Activated CD4-positive, alpha-beta T cell treated with anti-CD3 and anti-CD28 coated beads, Interleukin-2, amount 50 U/mL, for 24 hours (primary cell): ENCODE measurements around the gene DMBX1.

Experiments
- DNase-seq, 2 donors: peaks; one replicate each; pipeline ENCODE4 v3.0.0-alpha.2; 2020; ENCODE audit warnings: low read depth in 1 of 2, low spot score in 1 of 2

DMBX1 gene

GRCh38 chr1:46523496-46524353 is 34.1 kb downstream of the DMBX1 start:
- DNase-seq = no peak

- no peak for DNase-seq
Observed at GRCh38 chr1:46524843-46525242, 35.2 kb downstream of the DMBX1 start.

DNA sequence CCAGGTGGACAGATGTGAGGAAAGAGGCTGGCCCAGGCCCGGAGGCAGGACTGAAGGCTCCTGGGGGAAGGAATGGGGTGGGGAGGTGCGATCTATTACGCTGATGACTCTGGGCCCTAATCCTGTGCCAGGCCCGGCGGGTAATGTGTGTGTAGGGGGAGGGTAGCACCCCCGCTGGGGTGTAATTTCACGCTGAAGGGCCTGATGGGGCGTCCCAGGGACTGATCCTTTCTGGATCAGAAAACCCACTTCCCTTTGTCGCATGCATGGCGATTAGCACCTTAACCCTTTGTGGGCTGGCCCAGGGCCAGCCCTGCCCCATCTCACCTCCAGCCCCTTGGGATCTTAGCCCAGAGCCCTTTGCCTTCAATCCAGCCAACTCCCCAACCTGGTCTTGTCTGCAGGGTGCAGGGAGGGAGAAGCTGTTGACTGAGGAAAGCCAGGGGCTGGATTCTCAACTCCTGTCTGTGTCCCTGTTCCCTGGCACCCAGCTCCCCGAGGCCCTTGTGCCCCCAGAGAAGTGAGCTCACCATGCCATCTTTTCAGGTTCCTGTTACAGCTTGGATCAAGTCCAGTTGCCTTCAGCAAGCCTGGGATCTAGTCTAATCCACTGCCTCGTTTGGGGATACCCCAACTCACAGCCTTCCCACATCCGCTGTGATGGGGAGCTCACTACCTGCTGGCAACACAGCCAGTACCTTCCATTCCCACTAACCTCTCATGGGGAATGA is 35.8 kb downstream of the DMBX1 start:
- DNase-seq = no peak

- DNase-seq = no peak
Observed at GRCh38 chr1:46526013-46526690, 36.5 kb downstream of the DMBX1 start.

DNA sequence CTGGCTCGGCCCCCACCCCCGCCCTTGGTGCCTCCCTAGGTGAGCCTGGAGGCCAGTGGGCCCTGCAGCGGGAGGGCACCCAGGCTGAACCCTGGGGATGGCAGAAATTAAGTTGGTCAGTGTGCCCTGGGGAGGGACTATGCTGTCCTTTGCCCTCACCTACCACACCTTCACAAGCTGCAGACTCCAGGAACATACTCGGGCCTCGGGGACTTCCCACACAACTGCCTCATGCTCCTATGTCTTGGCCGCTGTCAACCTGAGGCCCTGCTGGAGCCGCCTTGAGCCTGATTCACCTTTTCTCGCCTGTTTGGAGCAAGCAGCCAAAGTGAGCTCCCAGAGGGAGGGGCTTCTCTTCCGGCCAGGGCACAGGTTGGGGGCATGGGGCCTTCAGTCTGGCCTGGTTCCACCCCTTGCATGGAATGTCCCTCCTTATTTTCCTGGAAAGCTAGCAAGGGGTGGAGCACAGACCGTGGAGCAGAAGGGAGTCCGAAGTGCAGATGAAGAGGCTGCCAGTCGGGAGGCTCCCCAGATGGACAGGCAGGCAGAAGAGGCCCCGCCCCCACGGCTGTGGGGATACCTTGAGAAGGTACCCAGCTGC is 37.2 kb downstream of the DMBX1 start:
- no peak for DNase-seq

GRCh38 chr1:46527474-46528296 is 38.0 kb downstream of the DMBX1 start:
- DNase-seq = peak; percentile 57 to 60

DNA sequence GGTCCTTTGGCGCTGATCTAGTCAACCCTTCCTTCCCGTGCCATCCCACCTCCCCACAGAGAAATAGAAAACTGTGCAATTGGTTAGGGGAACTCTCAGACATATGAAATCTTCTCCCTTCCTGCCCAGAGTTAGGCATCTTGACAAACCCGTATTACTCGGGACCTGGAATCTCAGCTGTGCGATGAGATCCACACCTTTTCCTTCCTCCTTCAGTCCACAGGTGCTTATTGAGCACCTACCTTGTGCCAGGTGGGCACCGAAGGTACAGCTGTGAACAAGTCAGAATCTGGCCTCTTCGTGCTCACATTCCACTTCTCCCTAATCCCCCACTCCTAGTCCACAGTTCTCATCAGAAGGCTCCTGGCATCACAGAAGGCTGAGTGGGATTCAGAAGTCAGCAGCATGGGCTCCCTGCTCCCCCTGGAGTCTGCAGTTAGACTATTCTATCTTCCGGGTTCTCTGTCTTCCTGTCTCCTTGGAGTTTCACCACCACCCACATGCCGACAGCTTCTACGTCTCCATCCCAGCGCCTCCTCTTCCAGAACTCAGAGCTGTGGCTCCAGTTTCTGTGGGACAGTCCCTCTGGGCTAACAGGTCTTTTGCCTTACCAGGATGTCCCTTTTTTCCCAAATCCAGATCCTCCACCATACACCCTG is 38.8 kb downstream of the DMBX1 start:
- DNase-seq = no peak

- DNase-seq = no peak
Observed at GRCh38 chr1:46529031-46529630, 39.5 kb downstream of the DMBX1 start.

DNA sequence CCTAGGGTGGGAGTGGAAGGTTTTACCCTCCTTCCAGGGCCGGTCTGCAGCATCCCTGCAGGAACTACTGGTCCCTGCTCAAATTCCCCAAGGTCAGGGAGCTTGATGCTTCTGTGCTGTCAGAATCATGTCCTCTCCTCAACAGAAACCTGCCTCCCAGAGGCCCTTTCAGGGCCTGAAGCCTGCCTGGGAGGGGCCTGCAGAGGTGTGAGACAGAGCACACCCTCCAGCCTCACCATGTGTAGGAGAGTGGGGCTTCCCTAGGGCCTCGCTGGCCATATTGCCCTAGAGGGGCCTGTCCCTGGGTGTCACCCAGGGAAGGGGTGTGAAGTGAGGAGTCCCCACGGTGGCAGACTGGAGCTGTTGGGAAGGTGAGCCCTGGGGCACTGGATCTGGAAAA is 40.7 kb downstream of the DMBX1 start:
- DNase-seq = no peak

GRCh38 chr1:46530791-46531409 is 41.3 kb downstream of the DMBX1 start:
- no peak for DNase-seq

DNA sequence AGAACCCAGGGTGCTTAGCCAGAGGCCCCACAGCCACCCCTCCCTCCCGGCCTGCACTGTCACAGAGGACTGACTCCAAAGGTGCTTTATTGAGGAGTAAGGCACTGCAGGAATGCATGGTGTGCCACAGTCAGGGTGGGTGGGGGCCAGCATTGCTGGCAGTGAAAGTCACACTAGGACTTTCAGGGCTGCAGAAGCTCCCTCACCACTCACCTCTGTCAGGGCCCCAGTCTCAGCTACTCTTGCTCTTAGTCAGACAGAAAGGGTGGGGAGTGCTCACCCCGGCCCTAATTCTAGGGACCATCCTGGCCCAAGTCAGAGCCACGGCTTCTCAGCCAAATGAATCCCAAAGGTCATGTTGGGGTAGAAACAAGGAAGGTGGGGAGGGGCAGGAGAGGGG is 42.5 kb downstream of the DMBX1 start:
- no peak for DNase-seq

- peak; percentile 39 to 46 for DNase-seq
Observed at GRCh38 chr1:46532498-46533178, 43.0 kb downstream of the DMBX1 start.

DNA sequence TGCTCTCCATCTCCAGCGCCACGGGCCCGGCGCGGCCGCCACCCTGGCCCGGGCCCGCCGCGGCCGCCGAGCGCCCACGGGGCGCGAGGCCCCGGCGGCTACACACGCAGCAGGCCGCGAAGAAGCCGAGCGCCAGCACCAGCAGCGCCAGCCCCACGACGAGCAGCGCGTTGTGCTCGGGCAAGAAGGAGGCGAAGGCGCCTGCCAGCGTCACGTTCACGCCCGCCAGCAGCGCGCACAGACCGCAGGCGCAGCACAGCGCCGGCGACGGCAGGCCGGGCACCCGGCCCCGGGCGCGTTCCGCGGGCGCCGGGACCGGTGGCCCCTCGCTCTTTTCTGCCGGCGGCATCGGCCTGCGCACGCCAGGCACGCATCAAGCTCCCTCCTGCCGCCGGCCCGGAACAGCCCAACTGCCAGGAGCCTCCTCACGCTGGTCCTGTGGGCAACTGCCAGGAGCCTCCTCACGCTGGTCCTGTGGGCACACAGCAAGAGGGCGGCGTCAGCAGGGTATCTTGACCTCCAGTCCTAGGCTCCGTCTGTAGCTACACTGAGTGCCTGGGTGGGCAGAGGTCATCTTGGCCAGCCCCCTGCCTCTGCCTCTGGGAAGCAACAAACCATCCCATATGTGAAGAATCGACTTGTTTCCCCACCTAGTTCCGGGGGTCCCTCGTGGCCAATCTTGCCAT is 43.7 kb downstream of the DMBX1 start:
- peak; percentile 13 to 21 for DNase-seq

DNA sequence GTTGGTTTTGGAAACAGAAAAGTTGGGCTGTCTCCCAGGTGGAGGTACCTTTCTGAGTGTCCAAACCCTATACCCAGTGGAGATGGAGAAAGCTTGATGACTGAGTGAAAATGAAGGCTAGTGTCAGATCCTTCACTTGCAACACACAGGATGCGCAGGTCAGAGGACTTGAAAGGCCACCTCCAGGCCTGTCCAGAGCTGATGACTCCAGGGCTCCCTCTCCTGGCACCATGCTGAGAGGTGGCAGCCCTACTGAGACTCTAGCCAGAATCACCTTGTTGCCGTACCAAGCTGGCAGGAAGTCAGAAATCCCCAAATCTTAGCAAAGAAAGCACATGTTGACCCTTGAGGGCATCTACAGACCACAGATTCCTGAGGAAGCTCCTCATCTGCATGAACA is 45.4 kb downstream of the DMBX1 start:
- DNase-seq = no peak

- no peak for DNase-seq
Observed at GRCh38 chr1:46536527-46536926, 46.9 kb downstream of the DMBX1 start.

- no peak for DNase-seq
Observed at GRCh38 chr1:46537651-46538050, 48.0 kb downstream of the DMBX1 start.

DNA sequence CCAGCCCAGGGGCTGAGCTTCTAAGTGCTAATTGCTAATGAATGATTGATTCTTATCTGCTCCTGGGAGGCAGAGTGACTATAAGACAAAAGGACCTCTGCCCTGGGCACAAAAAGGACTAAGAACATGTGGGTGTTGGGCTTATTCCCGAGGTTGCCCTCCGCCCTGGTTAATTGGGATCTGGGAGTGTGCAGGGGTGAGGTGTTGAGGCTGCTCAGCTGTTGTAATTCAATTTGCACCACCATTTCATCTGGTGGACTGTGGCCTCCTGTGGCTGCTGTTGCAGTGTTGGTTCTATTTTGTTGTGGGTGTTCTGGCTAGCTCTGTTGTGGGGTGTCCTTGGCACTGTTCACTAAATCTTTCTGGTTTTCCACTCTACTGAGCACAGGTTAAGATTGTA is 48.5 kb downstream of the DMBX1 start:
- DNase-seq = no peak
